ENCODE results near the gene ROR2.

ROR2 gene

DNA sequence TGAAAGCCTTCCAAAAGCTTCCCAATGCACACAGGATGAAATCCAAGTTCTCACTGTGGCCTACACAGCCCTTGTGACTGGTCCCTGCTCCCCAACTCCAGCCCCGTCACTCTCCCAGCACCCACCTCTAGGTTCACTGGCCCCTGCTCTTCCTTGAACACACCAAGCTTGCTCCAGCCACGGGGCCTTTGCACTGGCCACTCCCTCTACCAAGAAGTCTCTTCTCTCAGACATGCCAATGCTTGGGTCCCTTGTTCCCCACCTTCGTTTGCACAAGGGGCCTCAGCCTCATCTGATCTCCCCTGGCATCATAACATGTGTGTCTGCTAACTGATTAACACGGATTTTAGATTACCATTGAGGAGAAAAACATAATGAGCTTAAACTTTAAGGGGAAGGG, 56.0 kb downstream of the ROR2 start:
- H3K23ac ChIP-seq (ENCODE audit: low read depth, low read length, poor library complexity): no peak overlapping the region
- no peak for DNase-seq (ENCODE audit: low spot score)
- H3K9me3 ChIP-seq (replicated peaks in 1 of 2; ENCODE audit: control insufficient read depth in 2 of 2, insufficient read depth in 1 of 2, low read depth in 1 of 2, low read length in 2 of 2): no peaks in the 10 kb centered on the region
- H2AFZ ChIP-seq (ENCODE audit: low read length): no peak overlapping the region
- H4K8ac ChIP-seq (ENCODE audit: low read depth, low read length): no peak overlapping the region
- no peak overlapping the region for H3K9ac ChIP-seq (ENCODE audit: low read depth, low read length, poor library complexity)
- H3K4me1 ChIP-seq (ENCODE audit: control insufficient read depth in 2 of 2, insufficient read depth in 1 of 2, low read depth in 1 of 2, low read length in 2 of 2): peaks cover 15% of the 10 kb centered on the region in 2 donors
- no peak overlapping the region for H2BK120ac ChIP-seq (ENCODE audit: low read depth, low read length)
- WGBS, 2 donors (ENCODE audit: extremely low coverage in 2 of 2, insufficient read length in 2 of 2, insufficient replicate concordance in 1 of 2): no CpG with 5 or more reads among the region's 4 CpGs
- no peak overlapping the region for H2BK5ac ChIP-seq (ENCODE audit: low read length)
- no peak overlapping the region for H2AK5ac ChIP-seq (ENCODE audit: low read depth, low read length)
- H3K18ac ChIP-seq (ENCODE audit: low read length): no peak overlapping the region
- no peak overlapping the region for H3K4me2 ChIP-seq (ENCODE audit: insufficient read depth, low read length, poor library complexity, severe bottlenecking)
- no peak overlapping the region for H3K14ac ChIP-seq (ENCODE audit: low read length)
- no peaks in the 10 kb centered on the region for H3K36me3 ChIP-seq (replicated peaks in 1 of 2; ENCODE audit: control insufficient read depth in 2 of 2, insufficient read depth in 2 of 2, low read length in 2 of 2)
- no peak overlapping the region for H4K91ac ChIP-seq (ENCODE audit: low read depth, low read length, poor library complexity)
- H2BK12ac ChIP-seq (ENCODE audit: low read length): no peak overlapping the region
- H3K4me3 ChIP-seq (ENCODE audit: low read length in 2 of 2): no peak overlapping the region
- H3K27ac ChIP-seq (replicated peaks; ENCODE audit: low read length): no peak overlapping the region
- no peak overlapping the region for H2BK15ac ChIP-seq (ENCODE audit: low read length)
- peaks cover 12% of the 10 kb centered on the region for H3K79me1 ChIP-seq (ENCODE audit: low read depth, low read length)
- no peaks in the 10 kb centered on the region for H3K27me3 ChIP-seq (ENCODE audit: control insufficient read depth in 3 of 3, insufficient read depth in 3 of 3, low read depth in 1 of 3, low read length in 3 of 3)
- H3K4ac ChIP-seq (ENCODE audit: low read length): no peak overlapping the region

DNA sequence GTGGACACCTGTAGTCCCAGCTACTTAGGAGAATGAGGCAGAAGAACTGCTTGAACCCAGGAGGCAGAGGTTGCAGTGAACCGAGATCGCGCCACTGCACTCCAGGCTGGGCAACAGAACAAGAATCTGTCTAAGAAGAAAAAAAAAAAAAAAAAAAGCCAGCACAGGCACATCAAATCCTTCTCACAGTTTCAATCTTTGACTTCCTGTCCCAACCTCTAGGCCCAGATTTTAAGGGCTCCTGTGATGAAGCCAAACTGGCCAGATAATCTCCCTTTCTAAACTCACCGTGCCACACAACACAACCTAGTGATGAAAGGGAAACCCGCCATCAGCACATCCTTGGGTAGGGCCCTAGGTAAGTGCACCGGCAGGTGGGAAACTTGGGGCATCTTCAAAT, 58.1 kb downstream of the ROR2 start:
- Histone ChIP-seq H3K4me1 (ENCODE audit: control insufficient read depth in 2 of 2, insufficient read depth in 1 of 2, low read depth in 1 of 2, low read length in 2 of 2) (peaks cover 7 to 17% of the 10 kb centered on the region in 2 donors), H3K4ac (ENCODE audit: low read length) (no peak overlapping the region), H2AK5ac (ENCODE audit: low read depth, low read length) (peak overlapping the region; percentile 44), H2BK5ac (ENCODE audit: low read length) (no peak overlapping the region), H3K9me3 (replicated peaks in 1 of 2; ENCODE audit: control insufficient read depth in 2 of 2, insufficient read depth in 1 of 2, low read depth in 1 of 2, low read length in 2 of 2) (no peaks in the 10 kb centered on the region), H3K4me3 (ENCODE audit: low read length in 2 of 2) (no peak overlapping the region), H3K79me1 (ENCODE audit: low read depth, low read length) (peaks cover 9% of the 10 kb centered on the region), H4K91ac (ENCODE audit: low read depth, low read length, poor library complexity) (no peak overlapping the region), H2AFZ (ENCODE audit: low read length) (no peak overlapping the region), H3K14ac (ENCODE audit: low read length) (no peak overlapping the region), H4K8ac (ENCODE audit: low read depth, low read length) (no peak overlapping the region), H2BK120ac (ENCODE audit: low read depth, low read length) (no peak overlapping the region), H3K27ac (replicated peaks; ENCODE audit: low read length) (no peak overlapping the region), H2BK12ac (ENCODE audit: low read length) (no peak overlapping the region), H2BK15ac (ENCODE audit: low read length) (no peak overlapping the region), H3K9ac (ENCODE audit: low read depth, low read length, poor library complexity) (no peak overlapping the region), H3K23ac (ENCODE audit: low read depth, low read length, poor library complexity) (no peak overlapping the region), H3K4me2 (ENCODE audit: insufficient read depth, low read length, poor library complexity, severe bottlenecking) (no peak overlapping the region), H3K36me3 (replicated peaks in 1 of 2; ENCODE audit: control insufficient read depth in 2 of 2, insufficient read depth in 2 of 2, low read length in 2 of 2) (no peaks in the 10 kb centered on the region), H3K18ac (ENCODE audit: low read length) (no peak overlapping the region), H3K27me3 (ENCODE audit: control insufficient read depth in 3 of 3, insufficient read depth in 3 of 3, low read depth in 1 of 3, low read length in 3 of 3) (no peaks in the 10 kb centered on the region)
- WGBS, 2 donors (ENCODE audit: extremely low coverage in 2 of 2, insufficient read length in 2 of 2, insufficient replicate concordance in 1 of 2): no CpG with 5 or more reads among the region's 6 CpGs
- no peak for DNase-seq (ENCODE audit: low spot score)

- Histone ChIP-seq H3K4me2 (ENCODE audit: insufficient read depth, low read length, poor library complexity, severe bottlenecking) (no peak overlapping the region), H2BK15ac (ENCODE audit: low read length) (no peak overlapping the region), H3K9ac (ENCODE audit: low read depth, low read length, poor library complexity) (no peak overlapping the region), H3K9me3 (replicated peaks in 1 of 2; ENCODE audit: control insufficient read depth in 2 of 2, insufficient read depth in 1 of 2, low read depth in 1 of 2, low read length in 2 of 2) (no peaks in the 10 kb centered on the region), H3K4me3 (ENCODE audit: low read length in 2 of 2) (no peak overlapping the region), H3K4ac (ENCODE audit: low read length) (no peak overlapping the region), H4K8ac (ENCODE audit: low read depth, low read length) (no peak overlapping the region), H3K27me3 (ENCODE audit: control insufficient read depth in 3 of 3, insufficient read depth in 3 of 3, low read depth in 1 of 3, low read length in 3 of 3) (no peaks in the 10 kb centered on the region), H2BK12ac (ENCODE audit: low read length) (no peak overlapping the region), H3K23ac (ENCODE audit: low read depth, low read length, poor library complexity) (no peak overlapping the region), H3K4me1 (ENCODE audit: control insufficient read depth in 2 of 2, insufficient read depth in 1 of 2, low read depth in 1 of 2, low read length in 2 of 2) (peaks cover 4 to 20% of the 10 kb centered on the region in 2 donors), H3K79me1 (ENCODE audit: low read depth, low read length) (peaks cover 9% of the 10 kb centered on the region), H2AK5ac (ENCODE audit: low read depth, low read length) (no peak overlapping the region), H2BK5ac (ENCODE audit: low read length) (no peak overlapping the region), H3K18ac (ENCODE audit: low read length) (no peak overlapping the region), H3K27ac (replicated peaks; ENCODE audit: low read length) (no peak overlapping the region), H3K14ac (ENCODE audit: low read length) (no peak overlapping the region), H3K36me3 (replicated peaks in 1 of 2; ENCODE audit: control insufficient read depth in 2 of 2, insufficient read depth in 2 of 2, low read length in 2 of 2) (no peaks in the 10 kb centered on the region), H2BK120ac (ENCODE audit: low read depth, low read length) (no peak overlapping the region), H2AFZ (ENCODE audit: low read length) (no peak overlapping the region), H4K91ac (ENCODE audit: low read depth, low read length, poor library complexity) (no peak overlapping the region)
- DNase-seq (ENCODE audit: low spot score): no peak
- no CpG with 5 or more reads among the region's 3 CpGs for WGBS, 2 donors (ENCODE audit: extremely low coverage in 2 of 2, insufficient read length in 2 of 2, insufficient replicate concordance in 1 of 2)
Observed at GRCh38 chr9:91890662-91891061, 59.4 kb downstream of the ROR2 start.

GRCh38 chr9:91889161-91889911, 60.7 kb downstream of the ROR2 start:
- H2AFZ ChIP-seq (ENCODE audit: low read length): no peak overlapping the region
- DNase-seq (ENCODE audit: low spot score): no peak
- no peak overlapping the region for H3K23ac ChIP-seq (ENCODE audit: low read depth, low read length, poor library complexity)
- peaks cover 9 to 22% of the 10 kb centered on the region in 2 donors for H3K4me1 ChIP-seq (ENCODE audit: control insufficient read depth in 2 of 2, insufficient read depth in 1 of 2, low read depth in 1 of 2, low read length in 2 of 2)
- H2BK5ac ChIP-seq (ENCODE audit: low read length): peak overlapping the region; percentile 1
- no CpG with 5 or more reads among the region's 16 CpGs for WGBS, 2 donors (ENCODE audit: extremely low coverage in 2 of 2, insufficient read length in 2 of 2, insufficient replicate concordance in 1 of 2)
- H3K36me3 ChIP-seq (replicated peaks in 1 of 2; ENCODE audit: control insufficient read depth in 2 of 2, insufficient read depth in 2 of 2, low read length in 2 of 2): no peaks in the 10 kb centered on the region
- no peaks in the 10 kb centered on the region for H3K9me3 ChIP-seq (replicated peaks in 1 of 2; ENCODE audit: control insufficient read depth in 2 of 2, insufficient read depth in 1 of 2, low read depth in 1 of 2, low read length in 2 of 2)
- no peak overlapping the region for H3K27ac ChIP-seq (replicated peaks; ENCODE audit: low read length)
- peak overlapping the region; percentile 79 for H2AK5ac ChIP-seq (ENCODE audit: low read depth, low read length)
- peaks cover 9% of the 10 kb centered on the region for H3K79me1 ChIP-seq (ENCODE audit: low read depth, low read length)
- peak overlapping the region; percentile 87 for H2BK15ac ChIP-seq (ENCODE audit: low read length)
- peak overlapping the region; percentile 69 for H3K18ac ChIP-seq (ENCODE audit: low read length)
- H3K27me3 ChIP-seq (ENCODE audit: control insufficient read depth in 3 of 3, insufficient read depth in 3 of 3, low read depth in 1 of 3, low read length in 3 of 3): no peaks in the 10 kb centered on the region
- H3K9ac ChIP-seq (ENCODE audit: low read depth, low read length, poor library complexity): peak overlapping the region; percentile 3
- H4K8ac ChIP-seq (ENCODE audit: low read depth, low read length): no peak overlapping the region
- no peak overlapping the region for H3K4me3 ChIP-seq (ENCODE audit: low read length in 2 of 2)
- H3K4ac ChIP-seq (ENCODE audit: low read length): no peak overlapping the region
- no peak overlapping the region for H3K4me2 ChIP-seq (ENCODE audit: insufficient read depth, low read length, poor library complexity, severe bottlenecking)
- H2BK120ac ChIP-seq (ENCODE audit: low read depth, low read length): no peak overlapping the region
- peak overlapping the region; percentile 79 for H4K91ac ChIP-seq (ENCODE audit: low read depth, low read length, poor library complexity)
- no peak overlapping the region for H2BK12ac ChIP-seq (ENCODE audit: low read length)
- no peak overlapping the region for H3K14ac ChIP-seq (ENCODE audit: low read length)
